HEK293 (cell line): ENCODE measurements around the gene SLC12A4.
A peak's percentile ranks its signal among the peaks of the same experiment; 100 is the strongest.

Source experiments
- GLIS2 ChIP-seq: fragments of 450-650 bp; formaldehyde crosslinking; IDR thresholded peaks from 2 replicates; pipeline ENCODE4 v1.5.1; 2016; ENCODE audit warnings: missing biosample characterization, missing genetic modification characterization
- KLF10 ChIP-seq: fragments of 450-650 bp; IDR thresholded peaks from 2 replicates; pipeline ENCODE4 v1.5.1; 2018; ENCODE audit warnings: missing biosample characterization, mild to moderate bottlenecking, missing genetic modification characterization
- OSR2 ChIP-seq: fragments of 450-650 bp; formaldehyde crosslinking; IDR thresholded peaks from 2 replicates; pipeline ENCODE4 v1.5.1; 2016; ENCODE audit warnings: missing biosample characterization, missing genetic modification characterization
- TCF7L2 ChIP-seq: IDR thresholded peaks from 2 replicates; pipeline ENCODE4 v1.6.1; 2011; ENCODE audit warnings: low read depth, mild to moderate bottlenecking, inconsistent platforms, low read length, moderate library complexity, borderline replicate concordance
- ZBTB1 ChIP-seq: fragments of 450-650 bp; formaldehyde crosslinking; IDR thresholded peaks from 2 replicates; pipeline ENCODE4 v1.5.1; 2016; ENCODE audit warnings: missing biosample characterization, missing genetic modification characterization
- ZBTB7A ChIP-seq: fragments of 450-650 bp; formaldehyde crosslinking; IDR thresholded peaks from 2 replicates; pipeline ENCODE4 v1.5.1; 2016; ENCODE audit warnings: low read depth, missing biosample characterization, missing genetic modification characterization
- ZFP3 ChIP-seq: fragments of 450-650 bp; formaldehyde crosslinking; IDR thresholded peaks from 2 replicates; pipeline ENCODE4 v1.5.1; 2016; ENCODE audit warnings: low read depth, missing biosample characterization, missing genetic modification characterization
- ZNF132 ChIP-seq: fragments of 450-650 bp; formaldehyde crosslinking; IDR thresholded peaks from 2 replicates; pipeline ENCODE4 v1.5.1; 2017; ENCODE audit warnings: missing biosample characterization, missing genetic modification characterization, borderline replicate concordance
- ZNF133 ChIP-seq: fragments of 450-650 bp; formaldehyde crosslinking; IDR thresholded peaks from 2 replicates; pipeline ENCODE4 v1.5.1; 2016; ENCODE audit warnings: missing biosample characterization, missing genetic modification characterization
- ZNF155 ChIP-seq: fragments of 450-650 bp; formaldehyde crosslinking; IDR thresholded peaks from 2 replicates; pipeline ENCODE4 v1.5.1; 2016; ENCODE audit warnings: missing biosample characterization, missing genetic modification characterization
- ZNF157 ChIP-seq: fragments of 450-650 bp; formaldehyde crosslinking; IDR thresholded peaks from 2 replicates; pipeline ENCODE4 v1.5.1; 2016; ENCODE audit warnings: missing biosample characterization, missing genetic modification characterization
- ZNF16 ChIP-seq: fragments of 450-650 bp; formaldehyde crosslinking; IDR thresholded peaks from 2 replicates; pipeline ENCODE4 v1.5.1; 2016; ENCODE audit warnings: low read depth, missing biosample characterization, missing genetic modification characterization
- ZNF169 ChIP-seq: fragments of 450-650 bp; formaldehyde crosslinking; IDR thresholded peaks from 2 replicates; pipeline ENCODE4 v1.5.1; 2016; ENCODE audit warnings: missing biosample characterization, missing genetic modification characterization
- ZNF202 ChIP-seq: fragments of 450-650 bp; formaldehyde crosslinking; IDR thresholded peaks from 2 replicates; pipeline ENCODE4 v1.5.1; 2016; ENCODE audit warnings: missing biosample characterization, missing genetic modification characterization, borderline replicate concordance
- ZNF311 ChIP-seq: fragments of 450-650 bp; formaldehyde crosslinking; IDR thresholded peaks from 2 replicates; pipeline ENCODE4 v1.5.1; 2017; ENCODE audit warnings: missing biosample characterization, missing genetic modification characterization, borderline replicate concordance
- ZNF350 ChIP-seq: fragments of 450-650 bp; formaldehyde crosslinking; IDR thresholded peaks from 2 replicates; pipeline ENCODE4 v1.5.0; 2017; ENCODE audit warnings: missing biosample characterization, mild to moderate bottlenecking, missing genetic modification characterization
- ZNF366 ChIP-seq: fragments of 450-650 bp; formaldehyde crosslinking; conservative IDR thresholded peaks from 2 replicates; pipeline ENCODE4 v1.5.1; 2016; ENCODE audit warnings: missing biosample characterization, missing genetic modification characterization
- ZNF423 ChIP-seq: fragments of 450-650 bp; formaldehyde crosslinking; IDR thresholded peaks from 2 replicates; pipeline ENCODE4 v1.5.1; 2016; ENCODE audit warnings: missing biosample characterization, missing genetic modification characterization
- ZNF433 ChIP-seq: fragments of 450-650 bp; formaldehyde crosslinking; IDR thresholded peaks from 2 replicates; pipeline ENCODE4 v1.5.1; 2016; ENCODE audit warnings: missing biosample characterization, missing genetic modification characterization, low read depth
- ZNF501 ChIP-seq: fragments of 450-650 bp; formaldehyde crosslinking; IDR thresholded peaks from 2 replicates; pipeline ENCODE4 v1.5.1; 2016; ENCODE audit warnings: missing biosample characterization, missing genetic modification characterization
- ZNF544 ChIP-seq: fragments of 450-650 bp; formaldehyde crosslinking; IDR thresholded peaks from 2 replicates; pipeline ENCODE4 v1.5.0; 2017; ENCODE audit warnings: missing biosample characterization, missing genetic modification characterization
- ZNF558 ChIP-seq: fragments of 450-650 bp; formaldehyde crosslinking; IDR thresholded peaks from 2 replicates; pipeline ENCODE4 v1.5.1; 2016; ENCODE audit warnings: missing biosample characterization, missing genetic modification characterization
- ZNF560 ChIP-seq: fragments of 450-650 bp; formaldehyde crosslinking; IDR thresholded peaks from 2 replicates; pipeline ENCODE4 v1.5.1; 2017; ENCODE audit warnings: missing biosample characterization, missing genetic modification characterization, borderline replicate concordance
- ZNF600 ChIP-seq: fragments of 450-650 bp; formaldehyde crosslinking; IDR thresholded peaks from 2 replicates; pipeline ENCODE4 v1.5.1; 2016; ENCODE audit warnings: missing biosample characterization, missing genetic modification characterization
- ZNF624 ChIP-seq: fragments of 450-650 bp; formaldehyde crosslinking; IDR thresholded peaks from 2 replicates; pipeline ENCODE4 v1.5.1; 2017; ENCODE audit warnings: missing biosample characterization, missing genetic modification characterization
- TF ChIP-seq, protein P1 (sequence below): fragments of 450-650 bp; formaldehyde crosslinking; IDR thresholded peaks from 2 replicates; pipeline ENCODE4 v1.5.1; 2016; ENCODE audit warnings: missing biosample characterization, missing genetic modification characterization
- TF ChIP-seq, protein P2 (sequence below): fragments of 450-650 bp; formaldehyde crosslinking; IDR thresholded peaks from 2 replicates; pipeline ENCODE4 v1.5.1; 2016; ENCODE audit warnings: missing biosample characterization, missing genetic modification characterization
- TF ChIP-seq, protein P3 (sequence below): fragments of 450-650 bp; formaldehyde crosslinking; IDR thresholded peaks from 2 replicates; pipeline ENCODE4 v1.5.1; 2016; ENCODE audit warnings: missing biosample characterization, missing genetic modification characterization, borderline replicate concordance
- TF ChIP-seq, protein P4 (sequence below): fragments of 450-650 bp; formaldehyde crosslinking; IDR thresholded peaks from 2 replicates; pipeline ENCODE4 v1.5.1; 2016; ENCODE audit warnings: missing biosample characterization, missing genetic modification characterization
- TF ChIP-seq, protein P5 (sequence below): fragments of 450-650 bp; formaldehyde crosslinking; IDR thresholded peaks from 2 replicates; pipeline ENCODE4 v1.5.1; 2016; ENCODE audit warnings: missing biosample characterization, missing genetic modification characterization

Gene SLC12A4

DNA sequence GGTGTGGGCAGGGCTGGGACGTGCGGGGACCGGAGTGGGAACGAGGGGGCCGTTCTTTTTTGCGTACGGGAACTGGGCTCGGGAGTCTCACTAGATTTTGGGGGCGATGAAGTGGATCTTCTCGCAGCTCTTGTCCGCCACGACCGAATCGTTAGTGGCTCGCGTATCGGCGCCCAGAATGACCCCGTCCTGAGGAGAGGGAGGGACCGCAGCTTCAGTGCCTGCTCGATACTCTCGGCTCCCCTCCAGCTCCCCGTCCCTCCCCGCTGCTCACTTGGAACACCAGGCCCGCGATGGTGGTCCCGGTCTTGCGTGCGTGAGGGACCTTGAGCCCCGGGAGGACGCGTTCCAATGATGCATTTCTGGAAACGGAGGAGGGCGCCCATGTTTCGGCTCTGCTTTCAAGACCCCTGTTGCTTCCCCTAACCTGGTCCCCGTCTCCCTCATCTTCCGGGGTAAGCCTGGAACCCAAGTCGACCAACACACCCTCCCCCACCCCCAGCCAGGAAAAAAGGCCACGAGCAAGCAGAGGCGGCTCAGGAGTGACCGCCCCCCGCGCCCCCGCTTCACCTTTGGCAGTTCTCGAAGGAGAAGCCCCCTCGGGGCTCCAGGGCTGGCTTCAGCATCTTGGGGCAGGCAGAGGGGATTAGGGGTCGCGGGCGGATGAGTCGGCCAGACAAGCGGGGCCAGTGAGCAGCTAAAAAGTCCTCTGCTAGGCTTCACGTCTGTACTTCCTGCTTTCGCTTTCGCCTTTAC is 32.1 kb downstream of the SLC12A4 start, which contains the start of gene PSMB10 (continued):
- TF ChIP-seq ZNF624 (no peak), ZNF501 (0 out of 2 replicates have a peak, but pooled peaks have one; percentile 11), ZNF350 (tag by site-specific recombination) (no peak), ZBTB1 (tag by site-specific recombination) (no peak), ZNF366 (tag by site-specific recombination) (0 out of 2 replicates have a peak, but pooled peaks have one; percentile 0), ZNF311 (no peak), ZBTB7A (tag by site-specific recombination) (no peak), GLIS2 (peak; percentile 7; the same call in 1 of the 2 replicates), OSR2 (no peak), ZNF560 (tag by site-specific recombination) (no peak), ZNF155 (tag by site-specific recombination) (no peak), KLF10 (tag by site-specific recombination) (no peak), ZNF600 (tag by site-specific recombination) (peak; percentile 77), ZNF544 (tag by site-specific recombination) (no peak), ZNF202 (tag by site-specific recombination) (no peak), ZNF169 (tag by site-specific recombination) (no peak), ZNF423 (tag by site-specific recombination) (no peak), ZNF558 (tag by site-specific recombination) (no peak), TCF7L2 (no peak), ZNF157 (tag by site-specific recombination) (no peak), ZNF433 (no peak), ZNF133 (tag by site-specific recombination) (no peak), ZNF16 (no peak), ZNF132 (no peak), ZFP3 (no peak)
- TF ChIP-seq, protein P1, sequence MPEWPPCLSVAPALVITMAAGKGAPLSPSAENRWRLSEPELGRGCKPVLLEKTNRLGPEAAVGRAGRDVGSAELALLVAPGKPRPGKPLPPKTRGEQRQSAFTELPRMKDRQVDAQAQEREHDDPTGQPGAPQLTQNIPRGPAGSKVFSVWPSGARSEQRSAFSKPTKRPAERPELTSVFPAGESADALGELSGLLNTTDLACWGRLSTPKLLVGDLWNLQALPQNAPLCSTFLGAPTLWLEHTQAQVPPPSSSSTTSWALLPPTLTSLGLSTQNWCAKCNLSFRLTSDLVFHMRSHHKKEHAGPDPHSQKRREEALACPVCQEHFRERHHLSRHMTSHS = no peak
- TF ChIP-seq, protein P2, sequence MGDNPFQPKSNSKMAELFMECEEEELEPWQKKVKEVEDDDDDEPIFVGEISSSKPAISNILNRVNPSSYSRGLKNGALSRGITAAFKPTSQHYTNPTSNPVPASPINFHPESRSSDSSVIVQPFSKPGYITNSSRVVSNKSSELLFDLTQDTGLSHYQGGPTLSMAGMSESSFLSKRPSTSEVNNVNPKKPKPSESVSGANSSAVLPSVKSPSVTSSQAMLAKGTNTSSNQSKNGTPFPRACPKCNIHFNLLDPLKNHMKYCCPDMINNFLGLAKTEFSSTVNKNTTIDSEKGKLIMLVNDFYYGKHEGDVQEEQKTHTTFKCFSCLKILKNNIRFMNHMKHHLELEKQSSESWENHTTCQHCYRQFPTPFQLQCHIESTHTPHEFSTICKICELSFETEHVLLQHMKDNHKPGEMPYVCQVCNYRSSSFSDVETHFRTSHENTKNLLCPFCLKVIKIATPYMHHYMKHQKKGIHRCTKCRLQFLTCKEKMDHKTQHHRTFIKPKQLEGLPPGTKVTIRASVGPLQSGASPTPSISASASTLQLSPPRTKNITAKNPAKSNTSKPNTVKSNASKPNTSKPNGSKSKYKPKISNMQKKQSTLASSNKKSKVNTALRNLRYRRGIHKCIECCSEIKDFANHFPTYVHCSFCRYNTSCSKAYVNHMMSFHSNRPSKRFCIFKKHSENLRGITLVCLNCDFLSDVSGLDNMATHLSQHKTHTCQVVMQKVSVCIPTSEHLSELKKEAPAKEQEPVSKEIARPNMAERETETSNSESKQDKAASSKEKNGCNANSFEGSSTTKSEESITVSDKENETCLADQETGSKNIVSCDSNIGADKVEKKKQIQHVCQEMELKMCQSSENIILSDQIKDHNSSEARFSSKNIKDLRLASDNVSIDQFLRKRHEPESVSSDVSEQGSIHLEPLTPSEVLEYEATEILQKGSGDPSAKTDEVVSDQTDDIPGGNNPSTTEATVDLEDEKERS (tag by site-specific recombination) = no peak
- TF ChIP-seq, protein P3, sequence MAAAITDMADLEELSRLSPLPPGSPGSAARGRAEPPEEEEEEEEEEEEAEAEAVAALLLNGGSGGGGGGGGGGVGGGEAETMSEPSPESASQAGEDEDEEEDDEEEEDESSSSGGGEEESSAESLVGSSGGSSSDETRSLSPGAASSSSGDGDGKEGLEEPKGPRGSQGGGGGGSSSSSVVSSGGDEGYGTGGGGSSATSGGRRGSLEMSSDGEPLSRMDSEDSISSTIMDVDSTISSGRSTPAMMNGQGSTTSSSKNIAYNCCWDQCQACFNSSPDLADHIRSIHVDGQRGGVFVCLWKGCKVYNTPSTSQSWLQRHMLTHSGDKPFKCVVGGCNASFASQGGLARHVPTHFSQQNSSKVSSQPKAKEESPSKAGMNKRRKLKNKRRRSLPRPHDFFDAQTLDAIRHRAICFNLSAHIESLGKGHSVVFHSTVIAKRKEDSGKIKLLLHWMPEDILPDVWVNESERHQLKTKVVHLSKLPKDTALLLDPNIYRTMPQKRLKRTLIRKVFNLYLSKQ (tag by site-specific recombination) = no peak
- TF ChIP-seq, protein P4, sequence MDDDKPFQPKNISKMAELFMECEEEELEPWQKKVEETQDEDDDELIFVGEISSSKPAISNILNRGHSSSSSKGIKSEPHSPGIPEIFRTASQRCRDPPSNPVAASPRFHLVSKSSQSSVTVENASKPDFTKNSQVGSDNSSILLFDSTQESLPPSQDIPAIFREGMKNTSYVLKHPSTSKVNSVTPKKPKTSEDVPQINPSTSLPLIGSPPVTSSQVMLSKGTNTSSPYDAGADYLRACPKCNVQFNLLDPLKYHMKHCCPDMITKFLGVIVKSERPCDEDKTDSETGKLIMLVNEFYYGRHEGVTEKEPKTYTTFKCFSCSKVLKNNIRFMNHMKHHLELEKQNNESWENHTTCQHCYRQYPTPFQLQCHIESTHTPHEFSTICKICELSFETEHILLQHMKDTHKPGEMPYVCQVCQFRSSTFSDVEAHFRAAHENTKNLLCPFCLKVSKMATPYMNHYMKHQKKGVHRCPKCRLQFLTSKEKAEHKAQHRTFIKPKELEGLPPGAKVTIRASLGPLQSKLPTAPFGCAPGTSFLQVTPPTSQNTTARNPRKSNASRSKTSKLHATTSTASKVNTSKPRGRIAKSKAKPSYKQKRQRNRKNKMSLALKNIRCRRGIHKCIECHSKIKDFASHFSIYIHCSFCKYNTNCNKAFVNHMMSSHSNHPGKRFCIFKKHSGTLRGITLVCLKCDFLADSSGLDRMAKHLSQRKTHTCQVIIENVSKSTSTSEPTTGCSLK = no peak
- TF ChIP-seq, protein P5, sequence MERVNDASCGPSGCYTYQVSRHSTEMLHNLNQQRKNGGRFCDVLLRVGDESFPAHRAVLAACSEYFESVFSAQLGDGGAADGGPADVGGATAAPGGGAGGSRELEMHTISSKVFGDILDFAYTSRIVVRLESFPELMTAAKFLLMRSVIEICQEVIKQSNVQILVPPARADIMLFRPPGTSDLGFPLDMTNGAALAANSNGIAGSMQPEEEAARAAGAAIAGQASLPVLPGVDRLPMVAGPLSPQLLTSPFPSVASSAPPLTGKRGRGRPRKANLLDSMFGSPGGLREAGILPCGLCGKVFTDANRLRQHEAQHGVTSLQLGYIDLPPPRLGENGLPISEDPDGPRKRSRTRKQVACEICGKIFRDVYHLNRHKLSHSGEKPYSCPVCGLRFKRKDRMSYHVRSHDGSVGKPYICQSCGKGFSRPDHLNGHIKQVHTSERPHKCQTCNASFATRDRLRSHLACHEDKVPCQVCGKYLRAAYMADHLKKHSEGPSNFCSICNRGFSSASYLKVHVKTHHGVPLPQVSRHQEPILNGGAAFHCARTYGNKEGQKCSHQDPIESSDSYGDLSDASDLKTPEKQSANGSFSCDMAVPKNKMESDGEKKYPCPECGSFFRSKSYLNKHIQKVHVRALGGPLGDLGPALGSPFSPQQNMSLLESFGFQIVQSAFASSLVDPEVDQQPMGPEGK (tag by site-specific recombination) = peak; percentile 1; the same call in 1 of the 2 replicates
